Neural cell (in vitro differentiated cells): ENCODE results near the gene REL.

Experiments used
- CTCF ChIP-seq: fragments of 450-650 bp; IDR thresholded peaks from 2 replicates; pipeline ENCODE4 v1.5.1; 2014; ENCODE audit warnings: antibody characterized with exemption, mild to moderate bottlenecking, moderate library complexity; ENCODE audit not compliant: poor library complexity, severe bottlenecking
- EP300 ChIP-seq: fragments of 450-650 bp; conservative IDR thresholded peaks from 2 replicates; pipeline ENCODE4 v1.6.1; 2014; ENCODE audit warnings: antibody characterized with exemption, mild to moderate bottlenecking, moderate library complexity; ENCODE audit not compliant: poor library complexity, severe bottlenecking
- EZH2 ChIP-seq: fragments of 200-600, 300-800 bp; shearing (Covaris generic), sonication (generic); IDR thresholded peaks from 2 replicates; pipeline ENCODE4 v1.6.1; 2014; ENCODE audit warnings: antibody characterized with exemption, low read length, borderline replicate concordance, mild to moderate bottlenecking; ENCODE audit not compliant: insufficient read depth, poor library complexity, severe bottlenecking
- POLR2AphosphoS5 ChIP-seq: IDR thresholded peaks from 2 replicates; pipeline ENCODE4 v1.6.1; 2012
- RAD21 ChIP-seq: fragments of 450-650 bp; conservative IDR thresholded peaks from 2 replicates; pipeline ENCODE4 v1.6.1; 2014; ENCODE audit warnings: antibody characterized with exemption, mild to moderate bottlenecking, moderate library complexity
- SMC3 ChIP-seq: fragments of 450-650 bp; conservative IDR thresholded peaks from 2 replicates; pipeline ENCODE4 v1.6.1; 2014; ENCODE audit warnings: antibody characterized with exemption, mild to moderate bottlenecking, moderate library complexity; ENCODE audit not compliant: poor library complexity
- TAF1 ChIP-seq: IDR thresholded peaks from 2 replicates; pipeline ENCODE4 v1.6.1; 2012; ENCODE audit warnings: low read depth
- TF ChIP-seq, protein P1 (sequence below): IDR thresholded peaks from 2 replicates; pipeline ENCODE4 v1.6.1; 2012; ENCODE audit warnings: borderline replicate concordance

DNA sequence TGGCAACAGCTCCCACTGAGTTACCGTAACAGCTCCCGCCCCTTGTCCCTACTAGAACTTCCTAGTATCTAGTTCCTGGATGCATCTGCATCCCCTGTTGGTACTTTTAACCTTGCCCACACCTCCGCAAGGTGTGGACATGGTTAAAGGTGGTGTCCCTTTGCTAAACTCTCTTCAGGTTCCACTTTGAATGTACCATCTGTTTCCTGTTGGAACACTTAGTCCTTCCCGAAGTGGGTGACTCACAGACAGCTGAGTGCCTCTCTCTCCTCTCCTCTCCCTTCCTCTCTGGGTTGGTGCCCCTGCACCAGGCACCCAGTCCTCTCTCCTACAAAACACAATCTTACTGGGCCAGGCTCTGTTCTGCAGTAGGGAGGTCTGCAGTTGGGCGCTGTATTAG lies 19.6 kb upstream of the REL start:
- TF ChIP-seq CTCF (no peak), POLR2AphosphoS5 (no peak), EZH2 (no peak), EP300 (no peak), TAF1 (no peak), SMC3 (no peak), RAD21 (no peak)
- TF ChIP-seq, protein P1, sequence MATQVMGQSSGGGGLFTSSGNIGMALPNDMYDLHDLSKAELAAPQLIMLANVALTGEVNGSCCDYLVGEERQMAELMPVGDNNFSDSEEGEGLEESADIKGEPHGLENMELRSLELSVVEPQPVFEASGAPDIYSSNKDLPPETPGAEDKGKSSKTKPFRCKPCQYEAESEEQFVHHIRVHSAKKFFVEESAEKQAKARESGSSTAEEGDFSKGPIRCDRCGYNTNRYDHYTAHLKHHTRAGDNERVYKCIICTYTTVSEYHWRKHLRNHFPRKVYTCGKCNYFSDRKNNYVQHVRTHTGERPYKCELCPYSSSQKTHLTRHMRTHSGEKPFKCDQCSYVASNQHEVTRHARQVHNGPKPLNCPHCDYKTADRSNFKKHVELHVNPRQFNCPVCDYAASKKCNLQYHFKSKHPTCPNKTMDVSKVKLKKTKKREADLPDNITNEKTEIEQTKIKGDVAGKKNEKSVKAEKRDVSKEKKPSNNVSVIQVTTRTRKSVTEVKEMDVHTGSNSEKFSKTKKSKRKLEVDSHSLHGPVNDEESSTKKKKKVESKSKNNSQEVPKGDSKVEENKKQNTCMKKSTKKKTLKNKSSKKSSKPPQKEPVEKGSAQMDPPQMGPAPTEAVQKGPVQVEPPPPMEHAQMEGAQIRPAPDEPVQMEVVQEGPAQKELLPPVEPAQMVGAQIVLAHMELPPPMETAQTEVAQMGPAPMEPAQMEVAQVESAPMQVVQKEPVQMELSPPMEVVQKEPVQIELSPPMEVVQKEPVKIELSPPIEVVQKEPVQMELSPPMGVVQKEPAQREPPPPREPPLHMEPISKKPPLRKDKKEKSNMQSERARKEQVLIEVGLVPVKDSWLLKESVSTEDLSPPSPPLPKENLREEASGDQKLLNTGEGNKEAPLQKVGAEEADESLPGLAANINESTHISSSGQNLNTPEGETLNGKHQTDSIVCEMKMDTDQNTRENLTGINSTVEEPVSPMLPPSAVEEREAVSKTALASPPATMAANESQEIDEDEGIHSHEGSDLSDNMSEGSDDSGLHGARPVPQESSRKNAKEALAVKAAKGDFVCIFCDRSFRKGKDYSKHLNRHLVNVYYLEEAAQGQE: no peak
